Effector memory CD8-positive, alpha-beta T cell (primary cell): ENCODE measurements around the gene LINGO3.

ENCODE experiments used
- ATAC-seq: fragments of 150-1000 bp; cut with Tn5 transposase; replicated peaks from 2 replicates; pipeline ENCODE4 v1.10.0; 2021; ENCODE audit warnings: mild to moderate bottlenecking, moderate library complexity
- DNase-seq, 3 experiments: peaks; one replicate each; pipeline ENCODE4 v3.0.0; 2021
- H3K27ac Mint-ChIP-seq, 2 donors: one replicate each; pipeline ENCODE4 v1.8.0; 2022; ENCODE audit warnings: mild to moderate bottlenecking in 2 of 2, mixed read lengths in 2 of 2, moderate library complexity in 2 of 2
- H3K27me3 Mint-ChIP-seq, 2 donors: one replicate each; pipeline ENCODE4 v1.8.0; 2022; ENCODE audit warnings: mixed read lengths in 2 of 2
- H3K36me3 Mint-ChIP-seq: one replicate; pipeline ENCODE4 v1.8.0; 2022; ENCODE audit warnings: mild to moderate bottlenecking, moderate library complexity, mixed read lengths; ENCODE audit not compliant: insufficient read depth
- H3K4me1 Mint-ChIP-seq, 2 donors: one replicate each; pipeline ENCODE4 v1.8.0; 2022; ENCODE audit warnings: low read depth in 2 of 2, mixed read lengths in 2 of 2
- H3K4me3 Mint-ChIP-seq, 2 donors: one replicate each; pipeline ENCODE4 v1.8.0; 2022; ENCODE audit warnings: mild to moderate bottlenecking in 2 of 2, mixed read lengths in 2 of 2, moderate library complexity in 2 of 2
- H3K9me3 Mint-ChIP-seq, 2 donors: one replicate each; pipeline ENCODE4 v1.8.0; 2022; ENCODE audit warnings: mixed read lengths in 2 of 2

Gene LINGO3

DNA sequence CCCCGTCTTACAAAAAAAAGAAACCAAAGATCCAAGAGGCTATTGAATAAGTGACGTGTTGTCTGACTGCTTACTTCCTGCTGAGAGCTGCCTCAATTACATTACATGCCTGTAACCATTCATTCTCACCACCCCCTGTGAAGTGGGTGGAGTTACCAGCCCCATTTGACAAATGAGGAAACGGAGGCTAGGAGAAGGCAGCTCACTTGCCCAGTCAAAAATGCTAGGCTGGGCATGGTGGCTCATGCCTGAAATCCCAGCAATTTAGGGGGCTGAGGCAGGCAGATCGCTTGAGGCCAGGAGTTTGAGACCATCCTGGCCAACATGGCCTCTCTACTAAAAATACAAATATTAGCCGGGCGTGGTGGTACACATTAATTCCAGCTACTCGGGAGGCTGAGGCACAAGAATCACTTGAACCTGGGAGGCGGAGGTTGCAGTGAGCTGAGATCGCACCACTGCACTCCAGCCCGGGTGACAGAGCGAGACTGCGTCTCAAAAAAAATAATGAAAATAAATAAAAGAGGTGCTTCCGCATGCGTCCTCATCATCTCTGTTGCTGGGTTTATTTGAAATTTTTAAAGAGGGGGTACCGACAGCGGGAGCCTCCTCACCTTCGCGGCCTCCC, 19.9 kb upstream of the LINGO3 start:
- H3K27ac Mint-ChIP-seq = peak overlapping the region; percentile 95 to 96
- peak overlapping the region; percentile 91 to 97 for H3K4me3 Mint-ChIP-seq
- peaks cover 46% of the 10 kb centered on the region for H3K36me3 Mint-ChIP-seq
- peak; percentile 70 for ATAC-seq
- no peaks in the 10 kb centered on the region for H3K9me3 Mint-ChIP-seq
- H3K27me3 Mint-ChIP-seq = no peaks in the 10 kb centered on the region
- DNase-seq = peak; percentile 38 to 48 (median 46)
- H3K4me1 Mint-ChIP-seq = peaks cover 32 to 35% of the 10 kb centered on the region in 2 donors

DNA sequence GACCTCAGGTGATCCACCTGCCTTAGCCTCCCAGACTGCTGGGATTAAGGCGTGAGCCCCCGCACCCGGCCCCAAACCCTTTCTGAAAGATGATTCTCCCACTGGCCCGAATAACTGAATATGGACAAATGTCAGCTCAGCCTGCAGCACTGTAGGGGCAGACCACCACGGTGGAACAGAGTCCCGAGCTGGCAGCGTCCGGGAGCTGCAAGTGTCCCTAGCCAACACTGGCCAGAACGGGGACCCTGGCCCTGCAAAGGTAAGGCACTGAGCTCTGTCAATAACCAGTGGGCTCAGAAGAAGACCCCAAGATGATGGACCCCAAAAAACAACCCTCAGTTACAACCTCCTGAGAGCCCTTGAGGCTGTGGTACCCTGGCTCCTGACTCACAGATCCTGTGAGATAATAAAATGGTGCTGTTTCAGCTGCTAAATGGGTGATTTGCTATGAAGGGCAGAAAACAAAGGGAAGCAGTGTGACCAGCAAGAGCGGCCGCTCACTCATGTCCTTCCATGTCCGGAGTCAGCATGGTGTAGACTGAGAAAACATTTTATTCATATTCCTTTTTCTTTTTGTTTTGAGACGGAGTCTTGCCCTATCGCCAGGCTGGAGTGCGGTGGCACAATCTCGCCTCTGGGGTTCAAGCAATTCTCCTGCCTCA, 18.9 kb upstream of the LINGO3 start:
- no peak for DNase-seq
- peaks cover 32 to 35% of the 10 kb centered on the region in 2 donors for H3K4me1 Mint-ChIP-seq
- no peak for ATAC-seq

DNA sequence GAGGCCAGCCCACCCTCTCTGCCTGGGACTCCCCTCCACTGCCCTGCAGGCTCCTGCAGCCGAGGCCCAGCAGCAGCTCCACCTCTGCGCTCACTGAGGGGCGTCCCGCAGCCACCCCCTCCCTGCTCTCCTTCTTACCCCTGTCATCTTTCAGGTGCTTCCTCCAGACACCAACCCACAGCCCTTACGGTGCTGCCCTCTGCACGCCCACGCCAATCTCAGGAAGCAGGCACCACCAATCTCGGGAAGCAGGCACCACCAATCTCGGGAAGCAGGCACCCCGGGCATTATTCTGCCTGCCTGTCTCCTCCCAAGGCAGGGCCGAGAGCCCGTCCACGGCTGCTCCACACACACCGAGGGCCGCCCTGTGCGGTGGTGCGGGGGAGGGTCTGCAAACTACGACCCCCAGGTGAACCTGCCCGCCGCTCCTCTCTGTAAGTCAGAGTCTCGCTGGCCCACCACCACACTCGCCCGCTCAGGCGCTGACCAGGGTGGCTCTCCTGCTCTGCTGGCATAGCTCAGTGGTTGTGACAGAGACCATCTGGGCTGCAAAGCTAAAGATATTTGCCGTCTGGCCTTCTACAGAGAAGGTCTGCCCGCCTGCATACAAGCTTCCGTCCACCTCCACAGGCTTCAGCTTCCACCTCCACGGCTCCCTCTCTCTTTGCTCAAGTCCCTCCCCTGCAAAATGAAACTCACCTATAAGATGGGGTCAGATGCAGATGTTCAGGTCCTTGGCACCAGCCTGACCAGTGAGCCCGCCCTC, 17.5 kb upstream of the LINGO3 start:
- Mint-ChIP-seq H3K4me1 (peaks cover 32 to 33% of the 10 kb centered on the region in 2 donors), H3K36me3 (peaks cover 54% of the 10 kb centered on the region), H3K27me3 (no peaks in the 10 kb centered on the region), H3K9me3 (no peaks in the 10 kb centered on the region), H3K4me3 (no peak overlapping the region), H3K27ac (peak overlapping the region in 1 of 2 donors; percentile 95)
- ATAC-seq (no peak), DNase-seq (no peak)

More for the DNA sequence above, 18.9 kb upstream of the LINGO3 start:
- peak overlapping the region; percentile 95 to 96 for H3K27ac Mint-ChIP-seq
- no peaks in the 10 kb centered on the region for H3K27me3 Mint-ChIP-seq
- H3K9me3 Mint-ChIP-seq = no peaks in the 10 kb centered on the region
- H3K4me3 Mint-ChIP-seq = peak overlapping the region; percentile 91 to 97
- H3K36me3 Mint-ChIP-seq = peaks cover 57% of the 10 kb centered on the region

DNA sequence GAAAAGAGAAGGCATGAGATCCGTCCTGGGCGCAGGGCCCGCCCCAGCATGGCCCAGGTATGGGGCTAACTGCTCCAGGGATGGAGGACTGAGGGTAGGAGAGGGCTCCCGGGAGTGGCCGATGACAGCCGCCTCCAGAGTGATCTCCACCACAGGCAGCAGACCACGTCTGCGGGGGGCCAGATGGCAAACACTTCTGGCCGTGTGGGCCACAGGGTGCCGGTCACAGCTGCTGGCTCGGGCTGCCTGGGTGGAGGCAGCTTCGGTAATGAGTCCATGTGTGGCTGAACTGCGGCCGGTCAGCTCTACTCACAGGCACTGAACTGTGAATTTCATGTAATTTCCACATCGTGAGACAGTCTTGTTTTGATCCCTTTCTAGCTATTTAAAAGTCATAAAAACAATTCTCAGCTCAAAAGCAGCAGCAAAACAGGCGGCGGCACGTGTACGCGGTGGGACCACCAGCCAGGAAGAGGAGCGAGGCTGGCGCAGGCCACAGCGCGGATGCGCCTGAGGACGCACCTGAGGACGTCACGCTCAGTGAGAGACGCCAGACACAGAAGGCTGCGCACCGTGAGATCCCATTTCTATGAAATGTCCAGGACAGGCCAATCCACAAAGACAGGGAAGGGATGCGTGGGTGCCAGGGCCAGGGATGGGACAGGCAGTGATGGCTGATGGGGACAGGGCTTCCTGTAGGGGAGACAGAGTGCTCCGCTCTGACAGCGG, 16.4 kb upstream of the LINGO3 start:
- ATAC-seq (no peak), DNase-seq (no peak)
- no peak overlapping the region for H3K4me3 Mint-ChIP-seq
- no peaks in the 10 kb centered on the region for H3K9me3 Mint-ChIP-seq
- H3K27ac Mint-ChIP-seq = peak overlapping the region in 1 of 2 donors; percentile 46
- peaks cover 51% of the 10 kb centered on the region for H3K36me3 Mint-ChIP-seq
- no peaks in the 10 kb centered on the region for H3K27me3 Mint-ChIP-seq
- peaks cover 24 to 26% of the 10 kb centered on the region in 2 donors for H3K4me1 Mint-ChIP-seq

DNA sequence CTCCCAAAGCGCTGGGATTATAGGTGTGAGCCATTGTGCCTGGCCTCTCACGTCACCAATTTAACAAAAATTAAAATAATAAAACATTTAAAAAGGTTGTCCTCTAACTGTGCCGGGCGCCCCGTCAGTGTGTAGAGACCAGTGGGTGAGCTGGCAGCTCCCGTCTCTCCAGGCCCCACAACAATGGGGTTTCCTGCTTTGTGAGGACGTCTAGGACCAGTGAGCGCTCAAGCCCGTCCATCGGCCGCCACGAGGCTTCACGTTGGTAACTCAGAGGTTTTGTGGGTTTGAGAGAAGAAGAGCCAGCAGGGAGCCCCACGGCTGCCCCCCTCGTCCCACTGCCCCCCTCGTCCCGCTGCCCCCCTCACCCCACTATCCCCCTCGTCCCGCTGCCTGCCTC, 15.8 kb upstream of the LINGO3 start:
- no peak overlapping the region for H3K27ac Mint-ChIP-seq
- H3K4me3 Mint-ChIP-seq = no peak overlapping the region
- H3K9me3 Mint-ChIP-seq = no peaks in the 10 kb centered on the region
- H3K27me3 Mint-ChIP-seq = no peaks in the 10 kb centered on the region
- H3K36me3 Mint-ChIP-seq = peaks cover 46% of the 10 kb centered on the region
- ATAC-seq = no peak
- peaks cover 21 to 22% of the 10 kb centered on the region in 2 donors for H3K4me1 Mint-ChIP-seq
- no peak for DNase-seq

DNA sequence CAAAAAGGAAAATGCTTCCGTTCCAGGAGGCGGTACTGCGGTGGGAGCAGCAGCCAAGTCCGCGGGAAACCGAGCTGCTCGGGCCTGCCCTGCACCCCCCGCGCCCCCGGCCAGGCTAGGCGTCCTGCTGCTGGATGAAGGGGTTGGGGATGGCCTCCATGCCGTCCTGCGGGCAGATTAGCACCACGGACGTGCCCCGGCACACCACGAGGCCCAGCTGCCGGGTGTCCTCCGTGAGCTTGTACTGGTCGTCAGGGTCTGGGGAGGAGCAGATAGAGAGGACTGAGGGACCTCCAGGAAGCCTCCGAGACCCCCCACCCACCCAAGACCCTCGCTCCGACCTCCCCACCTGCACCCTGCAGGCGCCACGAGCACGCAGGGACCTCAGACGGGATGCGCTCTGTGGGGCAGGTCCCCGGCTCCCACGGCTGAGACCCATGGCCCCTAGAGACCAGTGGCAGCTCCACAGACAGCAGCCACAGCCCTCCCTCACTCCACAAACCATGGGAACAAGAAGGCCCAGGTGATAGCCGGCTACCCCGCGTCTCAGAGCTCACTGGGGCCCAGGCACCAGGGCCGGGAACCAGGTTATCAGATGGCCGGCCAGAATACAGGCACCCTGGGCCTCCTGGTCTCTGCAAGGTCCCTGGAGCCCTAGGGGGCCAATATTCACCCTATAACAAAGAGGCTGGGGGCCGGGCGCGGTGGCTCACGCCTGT, 13.8 kb upstream of the LINGO3 start:
- H3K9me3 Mint-ChIP-seq = no peaks in the 10 kb centered on the region
- H3K4me3 Mint-ChIP-seq = no peak overlapping the region
- peaks cover 32% of the 10 kb centered on the region for H3K36me3 Mint-ChIP-seq
- no peaks in the 10 kb centered on the region for H3K27me3 Mint-ChIP-seq
- ATAC-seq (no peak), DNase-seq (no peak)
- peaks cover 10 to 13% of the 10 kb centered on the region in 2 donors for H3K4me1 Mint-ChIP-seq
- H3K27ac Mint-ChIP-seq = no peak overlapping the region

DNA sequence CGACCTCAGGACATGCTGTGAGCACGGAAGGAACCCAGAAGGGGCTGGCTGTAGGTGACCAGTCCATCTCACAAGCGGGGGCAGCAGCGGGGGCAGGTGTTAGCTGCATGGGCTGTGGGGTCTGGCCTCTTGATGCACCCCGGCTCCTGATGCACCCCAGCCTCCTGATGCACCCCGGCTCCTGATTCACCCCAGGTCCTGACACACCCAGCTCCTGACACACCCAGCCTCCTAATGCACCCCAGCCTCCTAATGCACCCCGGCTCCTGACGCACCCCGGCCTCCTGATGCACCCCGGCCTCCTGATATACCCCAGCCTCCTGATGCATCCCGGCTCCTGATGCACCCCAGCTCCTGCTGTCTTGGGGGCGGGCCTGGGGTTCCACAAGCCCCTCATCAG, 13.0 kb upstream of the LINGO3 start:
- no peak overlapping the region for H3K4me3 Mint-ChIP-seq
- no peaks in the 10 kb centered on the region for H3K27me3 Mint-ChIP-seq
- peaks cover 9 to 10% of the 10 kb centered on the region in 2 donors for H3K4me1 Mint-ChIP-seq
- no peak overlapping the region for H3K27ac Mint-ChIP-seq
- no peak for ATAC-seq
- H3K9me3 Mint-ChIP-seq = no peaks in the 10 kb centered on the region
- peaks cover 31% of the 10 kb centered on the region for H3K36me3 Mint-ChIP-seq
- DNase-seq = no peak

DNA sequence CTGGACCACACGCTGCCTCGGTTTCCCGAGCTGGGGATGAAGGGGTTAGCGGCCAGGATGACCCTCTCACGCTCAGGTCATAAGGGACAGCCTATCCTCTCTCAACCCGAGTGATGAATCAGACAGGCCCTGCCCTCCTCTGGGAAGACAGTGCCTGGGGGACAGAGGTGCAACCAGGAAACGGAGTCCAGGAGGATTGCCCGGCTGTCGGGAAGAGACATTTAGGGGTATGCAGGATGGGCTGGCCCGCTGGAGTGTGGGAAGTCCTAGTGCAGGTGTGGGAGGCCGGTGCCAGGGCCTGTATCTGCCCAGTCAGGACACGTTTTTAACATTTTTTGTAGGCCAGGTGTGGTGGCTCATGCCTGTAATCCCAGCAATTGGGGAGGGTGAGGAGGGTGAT, 12.1 kb upstream of the LINGO3 start:
- Mint-ChIP-seq H3K27me3 (peaks cover 2 to 7% of the 10 kb centered on the region in 2 donors), H3K9me3 (peaks cover 0 to under 1% of the 10 kb centered on the region in 2 donors), H3K36me3 (peaks cover 26% of the 10 kb centered on the region), H3K4me1 (peaks cover 0 to 5% of the 10 kb centered on the region in 2 donors), H3K4me3 (no peak overlapping the region), H3K27ac (no peak overlapping the region)
- DNase-seq (no peak), ATAC-seq (no peak)

DNA sequence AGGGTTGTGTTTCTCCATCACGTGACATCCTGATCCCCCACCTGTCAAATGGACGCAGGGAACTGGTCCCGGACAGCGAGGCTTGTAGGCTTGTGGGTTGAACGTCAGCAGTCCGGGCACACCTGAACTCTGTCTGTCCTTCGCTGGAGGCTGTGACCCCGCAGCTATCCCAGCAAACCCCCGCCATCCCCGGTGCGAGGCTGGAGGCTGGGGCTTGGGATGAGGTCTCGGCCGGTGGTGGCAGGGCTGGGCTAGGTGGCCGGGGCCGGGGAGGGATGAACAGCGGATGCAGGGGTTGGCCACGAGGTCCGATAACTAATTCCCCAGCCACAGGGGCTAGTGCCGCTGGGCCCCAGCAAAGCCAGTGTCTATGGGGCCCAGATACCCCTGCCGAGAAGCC, 11.6 kb upstream of the LINGO3 start:
- Mint-ChIP-seq H3K27me3 (peaks cover 7 to 12% of the 10 kb centered on the region in 2 donors), H3K9me3 (peaks cover 0 to 3% of the 10 kb centered on the region in 2 donors), H3K27ac (no peak overlapping the region), H3K4me3 (no peak overlapping the region), H3K4me1 (peaks cover 0 to 5% of the 10 kb centered on the region in 2 donors), H3K36me3 (peaks cover 25% of the 10 kb centered on the region)
- no peak for DNase-seq
- ATAC-seq = no peak

DNA sequence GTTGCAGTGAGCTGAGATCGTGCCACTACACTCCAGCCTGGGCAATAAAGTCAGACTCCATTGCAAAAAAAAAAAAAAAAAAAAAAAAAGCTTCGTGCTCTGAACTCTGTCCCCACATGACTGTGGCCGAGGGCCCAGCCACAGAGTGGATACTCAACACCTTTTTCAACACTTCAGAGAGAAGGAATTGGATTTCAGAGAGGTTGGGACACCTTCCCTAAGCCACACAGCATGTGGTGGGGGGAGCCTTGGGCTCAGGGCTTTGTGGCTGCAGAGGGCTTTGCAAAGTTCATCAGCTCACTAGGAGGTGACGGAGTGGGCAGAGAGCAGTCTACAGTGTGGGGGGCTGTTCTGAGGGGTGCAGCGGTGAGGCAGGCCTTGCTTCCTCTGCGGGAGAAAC, 11.0 kb upstream of the LINGO3 start:
- Mint-ChIP-seq H3K36me3 (peaks cover 19% of the 10 kb centered on the region), H3K9me3 (peaks cover 0 to 3% of the 10 kb centered on the region in 2 donors), H3K27me3 (peaks cover 13 to 19% of the 10 kb centered on the region in 2 donors), H3K4me1 (peaks cover 0 to 5% of the 10 kb centered on the region in 2 donors), H3K27ac (peak overlapping the region in 1 of 2 donors; percentile 49), H3K4me3 (no peak overlapping the region)
- ATAC-seq (no peak), DNase-seq (no peak)

DNA sequence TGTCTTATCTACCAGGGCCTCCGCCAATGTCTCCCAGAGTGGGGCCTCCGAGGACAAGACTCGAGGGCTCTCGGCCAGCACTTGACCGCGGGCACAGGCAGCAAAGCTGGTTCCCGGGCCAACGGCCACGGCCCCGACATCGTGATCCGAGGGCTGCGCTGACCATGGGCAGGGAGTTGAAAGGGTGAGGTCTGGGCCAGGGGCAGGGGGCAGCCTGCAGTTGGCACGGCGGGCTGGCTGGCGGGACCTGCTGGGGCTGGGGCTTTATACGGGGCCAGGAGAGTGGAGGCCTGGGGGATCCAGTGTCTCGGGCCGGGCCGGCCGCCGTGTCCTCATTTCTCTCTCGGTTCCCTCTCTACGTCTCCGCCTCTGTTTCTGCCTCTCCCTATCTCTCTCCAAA, 9.8 kb upstream of the LINGO3 start:
- Mint-ChIP-seq H3K4me3 (no peak overlapping the region), H3K27ac (no peak overlapping the region), H3K4me1 (peaks cover 0 to 5% of the 10 kb centered on the region in 2 donors), H3K27me3 (peaks cover 25 to 30% of the 10 kb centered on the region in 2 donors), H3K9me3 (peaks cover 0 to 3% of the 10 kb centered on the region in 2 donors), H3K36me3 (peaks cover 15% of the 10 kb centered on the region)
- ATAC-seq (no peak), DNase-seq (no peak)

DNA sequence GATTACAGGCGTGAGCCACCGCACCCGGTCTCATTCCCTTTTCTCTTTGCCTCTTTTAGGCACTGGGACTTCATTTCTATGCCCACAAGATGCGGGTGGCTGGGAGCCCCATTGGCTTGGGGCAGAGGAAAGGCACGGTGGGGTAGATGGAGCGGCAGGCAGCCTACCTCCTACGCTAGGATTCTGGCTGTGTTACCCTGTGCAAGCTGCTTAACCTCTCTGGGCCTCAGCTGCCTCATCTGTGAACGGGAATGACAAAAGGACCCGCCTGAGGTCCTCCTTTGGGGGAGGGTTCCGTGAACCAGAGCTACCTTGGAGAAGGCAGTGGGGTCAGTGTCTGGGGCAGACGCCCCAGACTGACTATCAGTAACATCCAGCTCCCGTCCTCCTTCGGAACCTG, 9.3 kb upstream of the LINGO3 start:
- DNase-seq (no peak), ATAC-seq (no peak)
- peaks cover 0 to 5% of the 10 kb centered on the region in 2 donors for H3K4me1 Mint-ChIP-seq
- H3K4me3 Mint-ChIP-seq = no peak overlapping the region
- peaks cover 0 to 3% of the 10 kb centered on the region in 2 donors for H3K9me3 Mint-ChIP-seq
- H3K27me3 Mint-ChIP-seq = peaks cover 25 to 35% of the 10 kb centered on the region in 2 donors
- peak overlapping the region in 1 of 2 donors; percentile 67 for H3K27ac Mint-ChIP-seq
- peaks cover 10% of the 10 kb centered on the region for H3K36me3 Mint-ChIP-seq
